Measurements from ENCODE around the gene LIN52. TPM values are rescaled to one million over a fixed set of nuclear protein-coding genes. Genes with fewer than 3 reads are reported as not detected.

The LIN52 gene
- total and polyA plus RNA-seq, 2 of the 13 experiments (the other 11 are each of a cell fraction or from before 2014, with no cell fraction given): 11.4 to 23.3 TPM

DNA sequence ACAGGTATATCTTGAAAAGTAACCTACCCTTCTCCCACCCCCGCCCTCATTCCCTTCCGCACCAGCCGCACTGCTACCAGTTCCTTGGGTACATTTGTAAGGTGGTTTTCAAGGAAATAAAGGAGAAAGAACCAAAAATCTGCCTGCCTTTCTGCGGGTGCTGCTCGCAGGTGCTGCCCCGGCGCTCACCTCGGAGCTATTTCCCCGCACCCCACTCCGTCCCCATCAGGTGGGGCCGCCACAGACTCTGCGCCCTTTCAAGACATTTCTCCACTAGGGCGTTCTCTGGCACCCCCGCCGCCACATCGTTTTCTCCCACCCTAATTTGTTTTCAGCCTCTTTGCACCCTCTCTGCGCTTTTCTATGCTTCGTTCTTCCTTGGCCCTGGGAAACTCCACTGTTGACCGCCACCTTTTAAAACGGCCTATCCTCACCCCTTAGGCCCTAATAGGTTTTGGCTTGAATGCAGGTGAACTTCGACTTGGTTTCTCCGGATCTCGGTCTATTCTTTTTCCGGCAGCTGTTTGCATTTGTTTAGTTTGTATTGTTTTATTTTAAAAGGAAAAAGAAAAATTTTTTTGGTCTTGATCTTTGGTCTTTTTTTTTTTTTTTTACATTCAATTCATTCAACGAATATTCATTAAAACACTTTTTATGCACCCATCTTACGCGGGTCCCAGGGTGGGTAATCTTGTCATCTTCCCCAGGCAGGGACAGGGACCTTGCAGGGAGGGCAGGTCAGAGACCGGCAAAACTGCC is 157.4 kb downstream of the LIN52 start:
- in situ Hi-C loops (cut with HindIII; ENCODE audit: extremely low pct_ligation_motif_present, low pct_unique_long_range_greater_than_20kb): no loop called here
- CTCF ChIA-PET (ENCODE audit: low intra/inter-chr PET ratio, low total read pairs): no interaction called here
- TF ChIP-seq, protein P1, sequence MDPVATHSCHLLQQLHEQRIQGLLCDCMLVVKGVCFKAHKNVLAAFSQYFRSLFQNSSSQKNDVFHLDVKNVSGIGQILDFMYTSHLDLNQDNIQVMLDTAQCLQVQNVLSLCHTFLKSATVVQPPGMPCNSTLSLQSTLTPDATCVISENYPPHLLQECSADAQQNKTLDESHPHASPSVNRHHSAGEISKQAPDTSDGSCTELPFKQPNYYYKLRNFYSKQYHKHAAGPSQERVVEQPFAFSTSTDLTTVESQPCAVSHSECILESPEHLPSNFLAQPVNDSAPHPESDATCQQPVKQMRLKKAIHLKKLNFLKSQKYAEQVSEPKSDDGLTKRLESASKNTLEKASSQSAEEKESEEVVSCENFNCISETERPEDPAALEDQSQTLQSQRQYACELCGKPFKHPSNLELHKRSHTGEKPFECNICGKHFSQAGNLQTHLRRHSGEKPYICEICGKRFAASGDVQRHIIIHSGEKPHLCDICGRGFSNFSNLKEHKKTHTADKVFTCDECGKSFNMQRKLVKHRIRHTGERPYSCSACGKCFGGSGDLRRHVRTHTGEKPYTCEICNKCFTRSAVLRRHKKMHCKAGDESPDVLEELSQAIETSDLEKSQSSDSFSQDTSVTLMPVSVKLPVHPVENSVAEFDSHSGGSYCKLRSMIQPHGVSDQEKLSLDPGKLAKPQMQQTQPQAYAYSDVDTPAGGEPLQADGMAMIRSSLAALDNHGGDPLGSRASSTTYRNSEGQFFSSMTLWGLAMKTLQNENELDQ (CRISPR knock-in tag; IDR thresholded peaks at IDR 0.05; ENCODE audit: borderline replicate concordance): no peak
- no peak for TF ChIP-seq MEF2D (CRISPR knock-in tag; IDR thresholded peaks at IDR 0.05)

DNA sequence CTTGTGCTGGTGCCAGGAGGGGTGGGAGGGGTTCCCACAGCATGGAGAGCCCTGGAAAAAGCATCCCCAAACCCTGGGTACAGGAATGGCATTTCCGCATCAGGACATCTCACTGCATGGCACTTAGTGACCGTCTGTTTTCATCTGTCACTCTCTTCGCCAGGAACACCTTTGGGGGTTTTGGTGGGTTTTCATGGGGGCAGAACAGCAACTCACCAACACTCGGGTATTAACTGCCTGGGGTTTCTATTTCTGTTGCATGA is 158.0 kb downstream of the LIN52 start:
- intact Hi-C loops (cut with micrococcal nuclease; ENCODE audit: unreplicated experiment): no loop called here
- Histone ChIP-seq H3K36me3 (replicated peaks in 1 of 2; ENCODE audit: control insufficient read depth in 1 of 2, insufficient read depth in 2 of 2, low read length in 2 of 2) (no peaks in the 10 kb centered on the region), H3K27me3 (ENCODE audit: control insufficient read depth in 1 of 2, insufficient read depth in 2 of 2, low read length in 2 of 2) (peaks cover 1 to 52% of the 10 kb centered on the region in 2 experiments; a peak in 4 of 5 replicates), H3K9me3 (ENCODE audit: low read length) (no peaks in the 10 kb centered on the region), H3K79me2 (ENCODE audit: insufficient read depth, low read length) (no peaks in the 10 kb centered on the region), H3K4me3 (replicated peaks in 1 of 3; ENCODE audit: insufficient read depth in 1 of 3, low read depth in 2 of 3, low read length in 3 of 3) (no peak overlapping the region), H3K4me1 (ENCODE audit: insufficient read depth, low read length) (no peaks in the 10 kb centered on the region), H3K9ac (ENCODE audit: insufficient read depth, low read depth, low read length) (no peak overlapping the region), H2AFZ (ENCODE audit: low read length) (no peak overlapping the region), H3K27ac (ENCODE audit: extremely low read length, insufficient read depth, low read length) (no peak overlapping the region), H3K4me2 (ENCODE audit: low read depth, low read length) (no peak overlapping the region), H4K20me1 (ENCODE audit: insufficient read depth, low read length) (no peaks in the 10 kb centered on the region)
- 27% methylated on average over 4 of the region's 4 CpGs for WGBS (ENCODE audit: low lambda C conversion rate)
- no TSS peak for BruUV-seq (replicated peaks)
- ATAC-seq (no peak), FAIRE-seq (no peak), DNase-seq (ENCODE audit: low spot score) (no peak)
- in situ Hi-C loops (cut with HindIII; ENCODE audit: extremely low pct_ligation_motif_present, low pct_unique_long_range_greater_than_20kb): no loop called here
- ChIA-PET POLR2A (no interaction called here), CTCF (ENCODE audit: low intra/inter-chr PET ratio, low total read pairs) (no interaction called here)
- TF ChIP-seq, protein P2, sequence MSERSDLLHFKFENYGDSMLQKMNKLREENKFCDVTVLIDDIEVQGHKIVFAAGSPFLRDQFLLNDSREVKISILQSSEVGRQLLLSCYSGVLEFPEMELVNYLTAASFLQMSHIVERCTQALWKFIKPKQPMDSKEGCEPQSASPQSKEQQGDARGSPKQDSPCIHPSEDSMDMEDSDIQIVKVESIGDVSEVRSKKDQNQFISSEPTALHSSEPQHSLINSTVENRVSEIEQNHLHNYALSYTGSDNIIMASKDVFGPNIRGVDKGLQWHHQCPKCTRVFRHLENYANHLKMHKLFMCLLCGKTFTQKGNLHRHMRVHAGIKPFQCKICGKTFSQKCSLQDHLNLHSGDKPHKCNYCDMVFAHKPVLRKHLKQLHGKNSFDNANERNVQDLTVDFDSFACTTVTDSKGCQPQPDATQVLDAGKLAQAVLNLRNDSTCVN (CRISPR knock-in tag; IDR thresholded peaks at IDR 0.05; ENCODE audit: borderline replicate concordance): no peak
- TF ChIP-seq HOXA3 (CRISPR knock-in tag; IDR thresholded peaks at IDR 0.05) (no peak), ZNF703 (CRISPR knock-in tag; IDR thresholded peaks at IDR 0.05; ENCODE audit: borderline replicate concordance) (no peak), AGO1 (IDR thresholded peaks at IDR 0.05; ENCODE audit: low read depth, low read length, poor library complexity, severe bottlenecking) (no peak), HOXA5 (CRISPR knock-in tag; IDR thresholded peaks at IDR 0.05) (no peak), ZNF546 (CRISPR knock-in tag; conservative IDR thresholded peaks at IDR 0.05) (no peak), SRF (IDR thresholded peaks at IDR 0.05; ENCODE audit: low read depth, low read length) (no peak), ATF1 (CRISPR knock-in tag; IDR thresholded peaks at IDR 0.05) (no peak), ZNF446 (CRISPR knock-in tag; IDR thresholded peaks at IDR 0.05) (no peak), ZNF234 (CRISPR knock-in tag; conservative IDR thresholded peaks at IDR 0.05) (no peak), SRSF1 (optimal IDR thresholded peaks at IDR 0.05; ENCODE audit: low read depth, low read length) (no peak)
- TF ChIP-seq, protein P3, sequence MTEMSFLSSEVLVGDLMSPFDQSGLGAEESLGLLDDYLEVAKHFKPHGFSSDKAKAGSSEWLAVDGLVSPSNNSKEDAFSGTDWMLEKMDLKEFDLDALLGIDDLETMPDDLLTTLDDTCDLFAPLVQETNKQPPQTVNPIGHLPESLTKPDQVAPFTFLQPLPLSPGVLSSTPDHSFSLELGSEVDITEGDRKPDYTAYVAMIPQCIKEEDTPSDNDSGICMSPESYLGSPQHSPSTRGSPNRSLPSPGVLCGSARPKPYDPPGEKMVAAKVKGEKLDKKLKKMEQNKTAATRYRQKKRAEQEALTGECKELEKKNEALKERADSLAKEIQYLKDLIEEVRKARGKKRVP (CRISPR knock-in tag; IDR thresholded peaks at IDR 0.05): no peak

More for the DNA sequence above, 157.4 kb downstream of the LIN52 start:
- Histone ChIP-seq H4K20me1 (ENCODE audit: insufficient read depth, low read length) (no peaks in the 10 kb centered on the region), H3K36me3 (replicated peaks in 1 of 2; ENCODE audit: control insufficient read depth in 1 of 2, insufficient read depth in 2 of 2, low read length in 2 of 2) (no peaks in the 10 kb centered on the region), H3K27ac (ENCODE audit: extremely low read length, insufficient read depth, low read length) (no peak overlapping the region), H3K9ac (ENCODE audit: insufficient read depth, low read depth, low read length) (no peak overlapping the region), H3K4me1 (ENCODE audit: insufficient read depth, low read length) (no peaks in the 10 kb centered on the region), H3K79me2 (ENCODE audit: insufficient read depth, low read length) (no peaks in the 10 kb centered on the region), H3K4me3 (replicated peaks in 1 of 3; ENCODE audit: insufficient read depth in 1 of 3, low read depth in 2 of 3, low read length in 3 of 3) (no peak overlapping the region), H2AFZ (ENCODE audit: low read length) (no peak overlapping the region), H3K4me2 (ENCODE audit: low read depth, low read length) (no peak overlapping the region), H3K9me3 (ENCODE audit: low read length) (no peaks in the 10 kb centered on the region), H3K27me3 (ENCODE audit: control insufficient read depth in 1 of 2, insufficient read depth in 2 of 2, low read length in 2 of 2) (peaks cover 1 to 53% of the 10 kb centered on the region in 2 experiments; a peak in 4 of 5 replicates)
- POLR2A ChIA-PET: no interaction called here
- ATAC-seq (no peak), DNase-seq (ENCODE audit: low spot score) (no peak), FAIRE-seq (no peak)
- 42% methylated on average over 28 of the region's 28 CpGs for WGBS (ENCODE audit: low lambda C conversion rate)
- BruUV-seq (replicated peaks): no TSS peak
- intact Hi-C loops (cut with micrococcal nuclease; ENCODE audit: unreplicated experiment): no loop called here

Measured in HepG2 (cell line).